K562 (cell line): ENCODE results near the gene TMED10. TPM values are rescaled to one million over a fixed set of nuclear protein-coding genes. Genes with fewer than 3 reads are reported as not detected.
A peak's percentile ranks its signal among the peaks of the same experiment; 100 is the strongest.

ENCODE experiments used
- CREB1 ChIP-seq, 2 experiments: sonication (generic) in 1 of 2; formaldehyde crosslinking in 1 of 2; IDR thresholded peaks; 2 replicates each; pipeline versions ENCODE4 v1.6.1 to v1.8.0; 2012 to 2022; ENCODE audit warnings: inconsistent platforms in 1 of 2, mild to moderate bottlenecking in 1 of 2, missing genetic modification reagents in 1 of 2, moderate library complexity in 1 of 2
- FOSL1 ChIP-seq: fragments of 200-800 bp; sonication (Bioruptor generic); conservative IDR thresholded peaks from 2 replicates; pipeline ENCODE4 v1.6.1; 2016; ENCODE audit warnings: missing genetic modification characterization, missing compliant biosample characterization
- JUND ChIP-seq, 2 experiments: IDR thresholded peaks; 2 replicates in 1 of 2; 3 replicates in 1 of 2; pipeline ENCODE4 v1.6.1; 2011; ENCODE audit warnings: borderline replicate concordance in 2 of 2, low read depth in 2 of 2, low read length in 2 of 2, improper control_type of control experiment in 1 of 2, missing biosample characterization in 1 of 2, missing genetic modification characterization in 1 of 2, missing genetic modification reagents in 1 of 2
- SMARCA4 ChIP-seq: fragments of 450-650 bp; IDR thresholded peaks from 2 replicates; pipeline ENCODE4 v1.6.1; 2016
- polyA plus RNA-seq, 8 experiments: library from polyadenylated mRNA; depleted of rRNA in 4 of 8; stranded (reverse) in 5 of 8; unstranded in 3 of 8; fragments of >200 nt; fragmentation: Nextera tagmentation in 2 of 8; fragmentation: Illumina TruSeq in 1 of 8; extraction: Ambion mirVana in 2 of 8; extraction: Trizol in 1 of 8; gene quantifications; 2 replicates each; pipeline versions ENCODE4 v1.2.1 to v1.2.3, GENCODE V29; 2011 to 2014; ENCODE audit warnings: inconsistent platforms in 1 of 8, missing spikeins in 1 of 8
- total RNA-seq, 7 experiments: library from RNA; depleted of rRNA in 6 of 7; stranded (reverse); fragments of >200 nt in 6 of 7; fragmentation: Illumina TruSeq in 2 of 7; extraction: Trizol in 2 of 7; gene quantifications; 2 replicates each; pipeline versions ENCODE4 v1.2.1 to v1.2.3, GENCODE V29; 2011 to 2021; ENCODE audit warnings: low replicate concordance in 1 of 7
- TF ChIP-seq, protein P1 (sequence below): IDR thresholded peaks from 2 replicates; pipeline ENCODE4 v1.6.1; 2011; ENCODE audit warnings: borderline replicate concordance, low read depth, mild to moderate bottlenecking, moderate library complexity, low read length; ENCODE audit not compliant: insufficient read depth, poor library complexity, severe bottlenecking
- TF ChIP-seq, protein P2 (sequence below), 2 experiments: fragments of 450-650 bp; IDR thresholded peaks; 2 replicates each; pipeline ENCODE4 v1.6.1; 2018; ENCODE audit warnings: mild to moderate bottlenecking in 2 of 2, low read depth in 1 of 2; ENCODE audit not compliant: partially characterized antibody in 2 of 2

TMED10 gene
- total and polyA plus RNA-seq, 9 of the 15 experiments (the other 6 are each of a cell fraction or from before 2014, with no cell fraction given), result 62.2 to 233 (median 124) TPM

DNA sequence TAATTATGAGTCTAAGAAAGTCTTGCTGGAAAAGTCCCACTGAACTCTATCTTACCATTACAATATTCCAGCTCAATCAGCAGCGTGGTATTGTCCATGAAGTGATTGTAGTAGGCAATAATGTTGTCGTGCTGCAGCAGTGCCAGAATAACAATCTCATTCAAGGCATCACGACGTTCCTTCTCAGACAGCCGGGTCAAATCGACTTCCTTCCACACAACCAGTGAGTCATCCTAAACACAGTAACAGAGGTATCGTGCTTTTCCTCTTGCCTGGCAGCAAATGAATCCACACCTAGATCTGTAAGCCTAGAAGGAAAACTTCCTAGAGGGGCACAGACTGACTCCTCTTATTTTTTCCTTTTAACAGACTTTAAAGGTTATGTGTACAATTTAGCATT lies 52.4 kb downstream of the TMED10 start (continued):
- TF ChIP-seq, protein P1, sequence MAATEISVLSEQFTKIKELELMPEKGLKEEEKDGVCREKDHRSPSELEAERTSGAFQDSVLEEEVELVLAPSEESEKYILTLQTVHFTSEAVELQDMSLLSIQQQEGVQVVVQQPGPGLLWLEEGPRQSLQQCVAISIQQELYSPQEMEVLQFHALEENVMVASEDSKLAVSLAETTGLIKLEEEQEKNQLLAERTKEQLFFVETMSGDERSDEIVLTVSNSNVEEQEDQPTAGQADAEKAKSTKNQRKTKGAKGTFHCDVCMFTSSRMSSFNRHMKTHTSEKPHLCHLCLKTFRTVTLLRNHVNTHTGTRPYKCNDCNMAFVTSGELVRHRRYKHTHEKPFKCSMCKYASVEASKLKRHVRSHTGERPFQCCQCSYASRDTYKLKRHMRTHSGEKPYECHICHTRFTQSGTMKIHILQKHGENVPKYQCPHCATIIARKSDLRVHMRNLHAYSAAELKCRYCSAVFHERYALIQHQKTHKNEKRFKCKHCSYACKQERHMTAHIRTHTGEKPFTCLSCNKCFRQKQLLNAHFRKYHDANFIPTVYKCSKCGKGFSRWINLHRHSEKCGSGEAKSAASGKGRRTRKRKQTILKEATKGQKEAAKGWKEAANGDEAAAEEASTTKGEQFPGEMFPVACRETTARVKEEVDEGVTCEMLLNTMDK, result no peak
- TF ChIP-seq SMARCA4 (peak; percentile 51), CREB1 (IDR thresholded peaks at IDR 0.05) (no peak), CREB1 (CRISPR knock-in tag; IDR thresholded peaks at IDR 0.05) (peak; percentile 19; the same call in 1 of the 2 replicates), JUND (IDR thresholded peaks at IDR 0.05; ENCODE audit: borderline replicate concordance, low read depth, low read length) (peak; percentile 86), JUND (tag; IDR thresholded peaks at IDR 0.05; ENCODE audit: borderline replicate concordance, low read depth, low read length) (peak; percentile 77; the same call in 2 of the 3 replicates), FOSL1 (tag) (peak; percentile 82)
- TF ChIP-seq, protein P2, sequence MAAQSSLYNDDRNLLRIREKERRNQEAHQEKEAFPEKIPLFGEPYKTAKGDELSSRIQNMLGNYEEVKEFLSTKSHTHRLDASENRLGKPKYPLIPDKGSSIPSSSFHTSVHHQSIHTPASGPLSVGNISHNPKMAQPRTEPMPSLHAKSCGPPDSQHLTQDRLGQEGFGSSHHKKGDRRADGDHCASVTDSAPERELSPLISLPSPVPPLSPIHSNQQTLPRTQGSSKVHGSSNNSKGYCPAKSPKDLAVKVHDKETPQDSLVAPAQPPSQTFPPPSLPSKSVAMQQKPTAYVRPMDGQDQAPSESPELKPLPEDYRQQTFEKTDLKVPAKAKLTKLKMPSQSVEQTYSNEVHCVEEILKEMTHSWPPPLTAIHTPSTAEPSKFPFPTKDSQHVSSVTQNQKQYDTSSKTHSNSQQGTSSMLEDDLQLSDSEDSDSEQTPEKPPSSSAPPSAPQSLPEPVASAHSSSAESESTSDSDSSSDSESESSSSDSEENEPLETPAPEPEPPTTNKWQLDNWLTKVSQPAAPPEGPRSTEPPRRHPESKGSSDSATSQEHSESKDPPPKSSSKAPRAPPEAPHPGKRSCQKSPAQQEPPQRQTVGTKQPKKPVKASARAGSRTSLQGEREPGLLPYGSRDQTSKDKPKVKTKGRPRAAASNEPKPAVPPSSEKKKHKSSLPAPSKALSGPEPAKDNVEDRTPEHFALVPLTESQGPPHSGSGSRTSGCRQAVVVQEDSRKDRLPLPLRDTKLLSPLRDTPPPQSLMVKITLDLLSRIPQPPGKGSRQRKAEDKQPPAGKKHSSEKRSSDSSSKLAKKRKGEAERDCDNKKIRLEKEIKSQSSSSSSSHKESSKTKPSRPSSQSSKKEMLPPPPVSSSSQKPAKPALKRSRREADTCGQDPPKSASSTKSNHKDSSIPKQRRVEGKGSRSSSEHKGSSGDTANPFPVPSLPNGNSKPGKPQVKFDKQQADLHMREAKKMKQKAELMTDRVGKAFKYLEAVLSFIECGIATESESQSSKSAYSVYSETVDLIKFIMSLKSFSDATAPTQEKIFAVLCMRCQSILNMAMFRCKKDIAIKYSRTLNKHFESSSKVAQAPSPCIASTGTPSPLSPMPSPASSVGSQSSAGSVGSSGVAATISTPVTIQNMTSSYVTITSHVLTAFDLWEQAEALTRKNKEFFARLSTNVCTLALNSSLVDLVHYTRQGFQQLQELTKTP (IDR thresholded peaks at IDR 0.05; ENCODE audit: low read depth in 1 of 2, partially characterized antibody in 2 of 2), result no peak
